Left ventricle myocardium inferior (tissue), 1 donor: ENCODE results near the gene CRTAP. TPM values are rescaled to one million over a fixed set of nuclear protein-coding genes. Genes with fewer than 3 reads are reported as not detected.

Source experiments
- DNase-seq: peaks from one replicate; pipeline ENCODE4 v3.0.0-alpha.2; 2020
- H3K27ac ChIP-seq: fragments of 200-600 bp; replicated peaks from 2 replicates; pipeline ENCODE4 v1.8.0; 2021
- H3K27me3 ChIP-seq: fragments of 200-600 bp; 2 replicates; pipeline ENCODE4 v1.8.0; 2021; ENCODE audit warnings: low read depth
- H3K36me3 ChIP-seq: fragments of 200-600 bp; 2 replicates; pipeline ENCODE4 v1.8.0; 2021
- H3K4me1 ChIP-seq: fragments of 200-600 bp; 2 replicates; pipeline ENCODE4 v1.8.0; 2021
- H3K4me3 ChIP-seq: fragments of 200-600 bp; 2 replicates; pipeline ENCODE4 v1.8.0; 2021; ENCODE audit warnings: mild to moderate bottlenecking, moderate library complexity
- H3K9me3 ChIP-seq: fragments of 200-600 bp; replicated peaks from 2 replicates; pipeline ENCODE4 v1.8.0; 2021
- intact Hi-C: fragments of 100-400 bp; cut with micrococcal nuclease; formaldehyde crosslinking; loops from one replicate; pipeline ENCODE4 v1.11.0; 2022
- total RNA-seq: library from RNA; stranded (reverse); fragmentation: NEBNext Ultra II Directional; extraction: Animal tissue kit (Norgen Biotek cat#: 25700); gene quantifications from one replicate; pipeline ENCODE4 v1.2.1, GENCODE V29; 2021
- TF ChIP-seq, protein P1 (sequence below): fragments of 200-600 bp; IDR thresholded peaks from 2 replicates; pipeline ENCODE4 v1.8.0; 2021; ENCODE audit warnings: antibody characterized with exemption, mild to moderate bottlenecking, borderline replicate concordance
- donor health status: DM: no; HTN: yes; CAD: no; lungs with severe emphysema.

The CRTAP gene
- total RNA-seq, 1 donor from 2014 or later = 95.1 TPM

DNA sequence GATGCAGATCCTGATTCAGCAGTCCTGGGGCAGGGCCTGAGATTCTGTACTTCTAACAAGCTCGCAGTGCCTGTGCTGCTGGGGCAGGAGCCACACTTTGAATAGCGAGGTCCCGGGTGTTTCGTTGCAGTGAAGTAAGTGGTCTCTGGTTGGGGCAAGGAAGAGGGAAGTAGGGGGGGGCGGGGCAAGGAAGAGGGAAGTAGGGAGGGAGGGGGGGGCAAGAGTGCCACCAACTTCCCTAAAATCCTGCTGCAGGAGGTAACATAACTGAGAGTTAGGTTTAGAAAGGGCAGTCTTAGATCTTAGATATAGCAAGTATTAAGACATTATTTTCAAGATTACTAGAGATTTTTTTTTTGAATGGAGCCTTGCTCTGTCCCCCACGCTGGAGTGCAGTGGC is 35.5 kb downstream of the CRTAP start:
- no peak overlapping the region for H3K4me3 ChIP-seq
- H3K4me1 ChIP-seq = peaks cover 10% of the 10 kb centered on the region
- peaks cover 9% of the 10 kb centered on the region for H3K36me3 ChIP-seq
- no peaks in the 10 kb centered on the region for H3K27me3 ChIP-seq
- TF ChIP-seq, protein P1, sequence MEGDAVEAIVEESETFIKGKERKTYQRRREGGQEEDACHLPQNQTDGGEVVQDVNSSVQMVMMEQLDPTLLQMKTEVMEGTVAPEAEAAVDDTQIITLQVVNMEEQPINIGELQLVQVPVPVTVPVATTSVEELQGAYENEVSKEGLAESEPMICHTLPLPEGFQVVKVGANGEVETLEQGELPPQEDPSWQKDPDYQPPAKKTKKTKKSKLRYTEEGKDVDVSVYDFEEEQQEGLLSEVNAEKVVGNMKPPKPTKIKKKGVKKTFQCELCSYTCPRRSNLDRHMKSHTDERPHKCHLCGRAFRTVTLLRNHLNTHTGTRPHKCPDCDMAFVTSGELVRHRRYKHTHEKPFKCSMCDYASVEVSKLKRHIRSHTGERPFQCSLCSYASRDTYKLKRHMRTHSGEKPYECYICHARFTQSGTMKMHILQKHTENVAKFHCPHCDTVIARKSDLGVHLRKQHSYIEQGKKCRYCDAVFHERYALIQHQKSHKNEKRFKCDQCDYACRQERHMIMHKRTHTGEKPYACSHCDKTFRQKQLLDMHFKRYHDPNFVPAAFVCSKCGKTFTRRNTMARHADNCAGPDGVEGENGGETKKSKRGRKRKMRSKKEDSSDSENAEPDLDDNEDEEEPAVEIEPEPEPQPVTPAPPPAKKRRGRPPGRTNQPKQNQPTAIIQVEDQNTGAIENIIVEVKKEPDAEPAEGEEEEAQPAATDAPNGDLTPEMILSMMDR = no peak
- no peak for DNase-seq
- H3K27ac ChIP-seq = no peak overlapping the region
- intact Hi-C loops = no loop called here
- no peaks in the 10 kb centered on the region for H3K9me3 ChIP-seq

- Histone ChIP-seq H3K27ac (no peak overlapping the region), H3K4me3 (no peak overlapping the region), H3K36me3 (no peaks in the 10 kb centered on the region), H3K27me3 (no peaks in the 10 kb centered on the region), H3K4me1 (peaks cover 20% of the 10 kb centered on the region), H3K9me3 (no peaks in the 10 kb centered on the region)
- TF ChIP-seq, protein P1 = no peak
- DNase-seq = no peak
- intact Hi-C loops = no loop called here
Measured at GRCh38 chr3:33152363-33153360, 38.8 kb downstream of the CRTAP start.

GRCh38 chr3:33153782-33154181 is 40.0 kb downstream of the CRTAP start:
- H3K4me3 ChIP-seq = no peak overlapping the region
- no peaks in the 10 kb centered on the region for H3K9me3 ChIP-seq
- H3K27me3 ChIP-seq = no peaks in the 10 kb centered on the region

DNA sequence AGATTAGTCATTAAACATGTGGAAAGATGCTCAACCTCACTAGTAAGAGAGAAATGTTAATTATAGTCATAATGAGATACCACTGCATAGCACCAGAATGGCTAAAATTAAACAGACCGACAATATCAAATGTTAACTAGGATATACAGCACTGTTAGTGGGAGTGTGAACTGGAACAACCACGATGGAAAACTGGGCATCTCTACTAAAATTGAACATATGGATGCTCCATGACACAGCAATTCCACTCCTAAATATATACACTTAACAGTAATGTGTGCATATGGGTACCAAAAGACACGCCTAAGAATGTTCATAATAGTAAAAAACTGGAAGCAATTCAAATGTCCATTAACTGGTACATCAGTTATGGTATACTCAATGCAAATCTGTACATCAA is 41.5 kb downstream of the CRTAP start:
- H3K27me3 ChIP-seq = no peaks in the 10 kb centered on the region
- H3K36me3 ChIP-seq = no peaks in the 10 kb centered on the region
- DNase-seq = no peak
- H3K4me3 ChIP-seq = no peak overlapping the region
- intact Hi-C loops = no loop called here
- peaks cover 20% of the 10 kb centered on the region for H3K4me1 ChIP-seq
- no peaks in the 10 kb centered on the region for H3K9me3 ChIP-seq
- H3K27ac ChIP-seq = no peak overlapping the region
- TF ChIP-seq, protein P1 = no peak

More at GRCh38 chr3:33153782-33154181, 40.0 kb downstream of the CRTAP start:
- no peak for DNase-seq
- no peak overlapping the region for H3K27ac ChIP-seq
- TF ChIP-seq, protein P1 = no peak
- intact Hi-C loops = no loop called here
- H3K4me1 ChIP-seq = peaks cover 20% of the 10 kb centered on the region
- H3K36me3 ChIP-seq = no peaks in the 10 kb centered on the region

GRCh38 chr3:33159234-33159633 is 45.4 kb downstream of the CRTAP start:
- Histone ChIP-seq H3K4me1 (peaks cover 25% of the 10 kb centered on the region), H3K4me3 (no peak overlapping the region), H3K36me3 (no peaks in the 10 kb centered on the region), H3K27ac (no peak overlapping the region), H3K27me3 (no peaks in the 10 kb centered on the region), H3K9me3 (peaks cover 9% of the 10 kb centered on the region)
- DNase-seq = no peak
- intact Hi-C loops = no loop called here
- TF ChIP-seq, protein P1 = no peak
